Stomach smooth muscle (tissue), 2 donors: ENCODE results near the gene EEFSEC.

Experiments used
- H3K27ac ChIP-seq: one replicate; pipeline ENCODE4 v1.7.0; 2013; ENCODE audit warnings: mild to moderate bottlenecking, low read length, inconsistent platforms
- H3K27me3 ChIP-seq, 2 donors: one replicate each; pipeline ENCODE4 v1.7.0; 2013; ENCODE audit warnings: low read length in 2 of 2; ENCODE audit not compliant: insufficient read depth in 2 of 2, control insufficient read depth in 1 of 2
- H3K36me3 ChIP-seq, 2 donors: one replicate each; pipeline ENCODE4 v1.7.0; 2013; ENCODE audit warnings: low read length in 2 of 2; ENCODE audit not compliant: control insufficient read depth in 2 of 2, insufficient read depth in 2 of 2
- H3K4me1 ChIP-seq: one replicate; pipeline ENCODE4 v1.7.0; 2013; ENCODE audit warnings: low read length; ENCODE audit not compliant: control insufficient read depth, insufficient read depth
- H3K4me3 ChIP-seq, 2 donors: one replicate each; pipeline ENCODE4 v1.7.0; 2013; ENCODE audit warnings: low read length in 2 of 2
- H3K9ac ChIP-seq, 2 donors: one replicate each; pipeline ENCODE4 v1.7.0; 2013; ENCODE audit warnings: low read length in 2 of 2, mild to moderate bottlenecking in 1 of 2
- H3K9me3 ChIP-seq, 2 donors: one replicate each; pipeline ENCODE4 v1.7.0; 2013; ENCODE audit warnings: low read length in 2 of 2; ENCODE audit not compliant: control insufficient read depth in 2 of 2
- donor health status: healthy.
- donor health status: Pancreatic carcinoma.

EEFSEC gene

GRCh38 chr3:128328546-128329458 lies 175.5 kb downstream of the EEFSEC start:
- H3K4me1 ChIP-seq, result no peaks in the 10 kb centered on the region
- H3K9ac ChIP-seq, result no peak overlapping the region

GRCh38 chr3:128329491-128330213 lies 176.4 kb downstream of the EEFSEC start:
- H3K4me3 ChIP-seq, result no peak overlapping the region
- peaks cover 0 to 3% of the 10 kb centered on the region in 2 donors for H3K36me3 ChIP-seq
- no peaks in the 10 kb centered on the region for H3K27me3 ChIP-seq
- no peak overlapping the region for H3K9ac ChIP-seq
- H3K4me1 ChIP-seq, result no peaks in the 10 kb centered on the region
- no peaks in the 10 kb centered on the region for H3K9me3 ChIP-seq
- H3K27ac ChIP-seq, result no peak overlapping the region

More at GRCh38 chr3:128328546-128329458, 175.5 kb downstream of the EEFSEC start:
- H3K36me3 ChIP-seq, result peaks cover 0 to 3% of the 10 kb centered on the region in 2 donors
- no peaks in the 10 kb centered on the region for H3K27me3 ChIP-seq
- no peak overlapping the region for H3K27ac ChIP-seq
- H3K9me3 ChIP-seq, result no peaks in the 10 kb centered on the region
- no peak overlapping the region for H3K4me3 ChIP-seq

GRCh38 chr3:128330214-128330842 lies 177.0 kb downstream of the EEFSEC start:
- Histone ChIP-seq H3K9me3 (no peaks in the 10 kb centered on the region), H3K27me3 (no peaks in the 10 kb centered on the region), H3K9ac (no peak overlapping the region), H3K36me3 (no peaks in the 10 kb centered on the region), H3K27ac (no peak overlapping the region), H3K4me1 (no peaks in the 10 kb centered on the region), H3K4me3 (no peak overlapping the region)

GRCh38 chr3:128334086-128334645 lies 180.9 kb downstream of the EEFSEC start:
- no peak overlapping the region for H3K27ac ChIP-seq
- no peaks in the 10 kb centered on the region for H3K9me3 ChIP-seq
- H3K4me1 ChIP-seq, result no peaks in the 10 kb centered on the region
- no peak overlapping the region for H3K9ac ChIP-seq
- no peaks in the 10 kb centered on the region for H3K27me3 ChIP-seq
- no peak overlapping the region for H3K4me3 ChIP-seq
- H3K36me3 ChIP-seq, result peaks cover 2% of the 10 kb centered on the region in 2 donors

- H3K36me3 ChIP-seq, result peaks cover 2% of the 10 kb centered on the region in 2 donors
- H3K27me3 ChIP-seq, result no peaks in the 10 kb centered on the region
- no peak overlapping the region for H3K4me3 ChIP-seq
- no peak overlapping the region for H3K9ac ChIP-seq
- H3K27ac ChIP-seq, result no peak overlapping the region
- no peaks in the 10 kb centered on the region for H3K9me3 ChIP-seq
- H3K4me1 ChIP-seq, result no peaks in the 10 kb centered on the region
Measured at GRCh38 chr3:128334766-128335165, 181.5 kb downstream of the EEFSEC start.

GRCh38 chr3:128335621-128336296 lies 182.5 kb downstream of the EEFSEC start:
- Histone ChIP-seq H3K27me3 (no peaks in the 10 kb centered on the region), H3K9ac (no peak overlapping the region), H3K9me3 (no peaks in the 10 kb centered on the region), H3K4me3 (no peak overlapping the region), H3K27ac (no peak overlapping the region), H3K36me3 (peaks cover 2% of the 10 kb centered on the region in 2 donors), H3K4me1 (no peaks in the 10 kb centered on the region)

GRCh38 chr3:128336337-128337156 lies 183.3 kb downstream of the EEFSEC start:
- no peak overlapping the region for H3K4me3 ChIP-seq
- peaks cover 2 to 5% of the 10 kb centered on the region in 2 donors for H3K36me3 ChIP-seq
- no peak overlapping the region for H3K27ac ChIP-seq
- no peaks in the 10 kb centered on the region for H3K27me3 ChIP-seq
- no peak overlapping the region for H3K9ac ChIP-seq
- H3K4me1 ChIP-seq, result no peaks in the 10 kb centered on the region
- H3K9me3 ChIP-seq, result no peaks in the 10 kb centered on the region

GRCh38 chr3:128337305-128337704 lies 184.0 kb downstream of the EEFSEC start:
- no peak overlapping the region for H3K9ac ChIP-seq
- no peaks in the 10 kb centered on the region for H3K27me3 ChIP-seq
- H3K9me3 ChIP-seq, result no peaks in the 10 kb centered on the region
- no peak overlapping the region for H3K4me3 ChIP-seq
- H3K27ac ChIP-seq, result no peak overlapping the region
- peaks cover 2 to 10% of the 10 kb centered on the region in 2 donors for H3K36me3 ChIP-seq
- no peaks in the 10 kb centered on the region for H3K4me1 ChIP-seq

- H3K9me3 ChIP-seq, result no peaks in the 10 kb centered on the region
- no peak overlapping the region for H3K9ac ChIP-seq
- no peak overlapping the region for H3K4me3 ChIP-seq
- no peaks in the 10 kb centered on the region for H3K27me3 ChIP-seq
- H3K27ac ChIP-seq, result no peak overlapping the region
- peaks cover 2 to 13% of the 10 kb centered on the region in 2 donors for H3K36me3 ChIP-seq
- H3K4me1 ChIP-seq, result no peaks in the 10 kb centered on the region
Measured at GRCh38 chr3:128338536-128339330, 185.5 kb downstream of the EEFSEC start.
